Neural progenitor cell (in vitro differentiated cells): ENCODE measurements around the gene PTPRK.

Experiments used
- CTCF ChIP-seq: fragments of 200-600 bp; sonication (generic); IDR thresholded peaks from 2 replicates; pipeline ENCODE4 v1.5.1; 2017; ENCODE audit warnings: antibody characterized with exemption, mild to moderate bottlenecking
- EZH2 ChIP-seq: fragments of 200-600 bp; sonication (generic); IDR thresholded peaks from 2 replicates; pipeline ENCODE4 v1.6.1; 2017; ENCODE audit warnings: antibody characterized with exemption, mild to moderate bottlenecking, moderate library complexity

GRCh38 chr6:128558021-128558420 lies 37.6 kb upstream of the PTPRK start:
- no peak for TF ChIP-seq CTCF
- TF ChIP-seq EZH2, result no peak
